Tibial artery (tissue), 4 donors: Measurements from ENCODE around the gene SOCS7.

ENCODE experiments used
- DNase-seq, 2 donors: peaks; one replicate each; pipeline ENCODE4 v3.0.0-alpha.2; 2019
- H3K27ac ChIP-seq, 2 donors: fragments of 200-600 bp; sonication (generic) in 1 of 2; 1 replicate in 1 of 2; 2 replicates in 1 of 2; pipeline ENCODE4 v1.5.1; 2018 to 2019; ENCODE audit warnings: mild to moderate bottlenecking in 1 of 2
- H3K27me3 ChIP-seq, 2 donors: fragments of 200-600 bp; sonication (generic) in 1 of 2; one replicate each; pipeline versions ENCODE4 v1.5.1 to v1.6.0; 2016 to 2019
- H3K36me3 ChIP-seq, 3 donors: fragments of 200-600 bp; sonication (generic) in 2 of 3; one replicate each; pipeline ENCODE4 v1.5.1; 2016 to 2019; ENCODE audit warnings: mild to moderate bottlenecking in 2 of 3
- H3K4me1 ChIP-seq, 4 donors: fragments of 200-600 bp; sonication (generic) in 2 of 4; 1 replicate in 3 of 4; 2 replicates in 1 of 4; pipeline ENCODE4 v1.5.1; 2016 to 2019
- H3K4me3 ChIP-seq, 2 donors: fragments of 200-600 bp; sonication (generic) in 1 of 2; 1 replicate in 1 of 2; 2 replicates in 1 of 2; pipeline ENCODE4 v1.5.1; 2018 to 2019; ENCODE audit warnings: mild to moderate bottlenecking in 2 of 2
- H3K9me3 ChIP-seq, 3 donors: fragments of 200-600 bp; sonication (generic) in 1 of 3; one replicate each; pipeline ENCODE4 v1.5.1; 2016 to 2019
- CTCF ChIP-seq, 2 experiments: fragments of 200-600 bp in 1 of 2; fragments of 450-650 bp in 1 of 2; IDR thresholded peaks; one replicate each; pipeline ENCODE4 v1.5.1; 2017 to 2019; ENCODE audit warnings: antibody characterized with exemption in 2 of 2, mild to moderate bottlenecking in 1 of 2, moderate library complexity in 1 of 2
- intact Hi-C: fragments of 100-400 bp; cut with DNase I; formaldehyde crosslinking; loops from one replicate; pipeline ENCODE4 v1.15.0; 2023; ENCODE audit warnings: low total_unique reads

Gene SOCS7

GRCh38 chr17:38453951-38454421 is 102.3 kb downstream of the SOCS7 start:
- DNase-seq: no peak
- Histone ChIP-seq H3K9me3 (no peaks in the 10 kb centered on the region), H3K36me3 (peaks cover 6 to 12% (median 8%) of the 10 kb centered on the region in 3 donors), H3K4me3 (peak overlapping the region; percentile 52 to 53), H3K27ac (peak overlapping the region; percentile 79 to 84), H3K4me1 (peaks cover 0 to 81% (median 57%) of the 10 kb centered on the region in 4 donors), H3K27me3 (no peaks in the 10 kb centered on the region)
- no peak for TF ChIP-seq CTCF (IDR thresholded peaks at IDR 0.05)
- intact Hi-C loops: no loop called here

- H3K4me1 ChIP-seq: peaks cover 0 to 76% (median 54%) of the 10 kb centered on the region in 4 donors
- peaks cover 11 to 18% (median 14%) of the 10 kb centered on the region in 3 donors for H3K36me3 ChIP-seq
- H3K4me3 ChIP-seq: peak overlapping the region; percentile 52 to 53
- H3K9me3 ChIP-seq: no peaks in the 10 kb centered on the region
- TF ChIP-seq CTCF (IDR thresholded peaks at IDR 0.05): no peak
- peak; percentile 92 to 98 for DNase-seq
- intact Hi-C loops: no loop called here
- H3K27me3 ChIP-seq: no peaks in the 10 kb centered on the region
- H3K27ac ChIP-seq: peak overlapping the region; percentile 79 to 84
These were observed 102.9 kb downstream of the SOCS7 start for GRCh38 chr17:38454532-38454931.
